ENCODE data around the gene PLXNA2. TPM values are rescaled to one million over a fixed set of nuclear protein-coding genes. Genes with fewer than 3 reads are reported as not detected.

Gene PLXNA2
- total and polyA plus RNA-seq, 2 of the 4 experiments (the other 2 are of a cell fraction), result 0.72 to 1.1 TPM

- TF ChIP-seq CTCF (conservative IDR thresholded peaks at IDR 0.05; ENCODE audit: low read depth, low read length) (no peak), SMC3 (IDR thresholded peaks at IDR 0.05; ENCODE audit: low read depth, low read length) (no peak), CHD1 (IDR thresholded peaks at IDR 0.05; ENCODE audit: low read depth, low read length) (no peak)
Measured at GRCh38 chr1:208157769-208158168, 86.4 kb downstream of the PLXNA2 start (continued).

- TF ChIP-seq FOS (IDR thresholded peaks at IDR 0.05; ENCODE audit: low read depth, low read length) (no peak), MAZ (IDR thresholded peaks at IDR 0.05; ENCODE audit: borderline replicate concordance, low read depth, low read length) (no peak), CTCF (conservative IDR thresholded peaks at IDR 0.05; ENCODE audit: low read depth, low read length) (no peak), MXI1 (IDR thresholded peaks at IDR 0.05; ENCODE audit: borderline replicate concordance, low read depth, low read length) (no peak), ELK1 (IDR thresholded peaks at IDR 0.05; ENCODE audit: borderline replicate concordance, low read depth, low read length) (no peak), CHD1 (IDR thresholded peaks at IDR 0.05; ENCODE audit: low read depth, low read length) (no peak), RCOR1 (IDR thresholded peaks at IDR 0.05; ENCODE audit: insufficient replicate concordance, low read length) (no peak), RAD21 (IDR thresholded peaks at IDR 0.05; ENCODE audit: low read length) (no peak)
- dilution Hi-C loops (cut with HindIII; ENCODE audit: low sequenced_read_pairs, unreplicated experiment), result no loop called here
- POLR2A ChIA-PET (ENCODE audit: unreplicated experiment), result interaction anchor here (0.5 kb wide), 1 partner anchor 32 kb away, joined by 3 read pairs; no protein-coding TSS in a partner anchor
- no peak overlapping the region for H3K9ac ChIP-seq (ENCODE audit: low read depth, low read length)
- intact Hi-C loops (cut with micrococcal nuclease), result no loop called here
- in situ Hi-C loops (cut with MboI; ENCODE audit: low sequenced_read_pairs), result no loop called here
- H4K91ac ChIP-seq (ENCODE audit: insufficient read depth, low read depth, low read length), result no peak overlapping the region
- no peak overlapping the region for H3K4me3 ChIP-seq (ENCODE audit: insufficient read depth, low read depth, low read length)
- peaks cover 10% of the 10 kb centered on the region for H3K4me1 ChIP-seq (ENCODE audit: control insufficient read depth, insufficient read depth, low read length)
- H3K14ac ChIP-seq (replicated peaks; ENCODE audit: low read depth, low read length), result no peak overlapping the region
- BruUV-seq (replicated peaks), result no TSS peak
- no peak overlapping the region for H3K23ac ChIP-seq (ENCODE audit: low read depth, low read length)
- WGBS, 2 experiments (ENCODE audit: extremely low coverage in 2 of 2, insufficient read length in 1 of 2), result no CpG with 5 or more reads among the region's 2 CpGs
- H2BK120ac ChIP-seq (ENCODE audit: low read depth, low read length), result no peak overlapping the region
- H2AK5ac ChIP-seq (ENCODE audit: low read depth, low read length), result no peak overlapping the region
- CTCF ChIA-PET, result no interaction called here
- H4K8ac ChIP-seq (ENCODE audit: low read depth in 2 of 2, low read length in 2 of 2), result no peak overlapping the region
- no peak overlapping the region for H3K4ac ChIP-seq (ENCODE audit: low read depth, low read length)
- no peak overlapping the region for H3K56ac ChIP-seq (ENCODE audit: extremely low read depth, insufficient read depth, low read length)
- no peak overlapping the region for H2BK15ac ChIP-seq (ENCODE audit: low read depth, low read length)
- DNase-seq (no peak), ATAC-seq (ENCODE audit: low read depth) (no peak)
- H3K9me3 ChIP-seq (ENCODE audit: control insufficient read depth, insufficient read depth, low read length), result no peaks in the 10 kb centered on the region
- H3K79me1 ChIP-seq (ENCODE audit: low read depth in 1 of 2, low read length in 2 of 2), result 0 out of 4 replicates have a peak, but pooled peaks cover 0 to 4% of the 10 kb centered on the region in 2 experiments
- peaks cover 10% of the 10 kb centered on the region for H3K9me1 ChIP-seq (ENCODE audit: insufficient read depth, low read length)
- no peaks in the 10 kb centered on the region for H3K27me3 ChIP-seq (ENCODE audit: control insufficient read depth, insufficient read depth, low read length)
- H4K5ac ChIP-seq (ENCODE audit: low read depth, low read length), result no peak overlapping the region
- H2BK20ac ChIP-seq (ENCODE audit: low read depth, low read length), result no peak overlapping the region
- no peak overlapping the region for H2BK5ac ChIP-seq (ENCODE audit: low read depth, low read length, poor library complexity, severe bottlenecking)
- H3K4me2 ChIP-seq (ENCODE audit: low read depth, low read length), result no peak overlapping the region
- H4K20me1 ChIP-seq (ENCODE audit: insufficient read depth, low read length), result no peaks in the 10 kb centered on the region
- no peak overlapping the region for H3K27ac ChIP-seq (ENCODE audit: insufficient read depth, low read length)
- no peak overlapping the region for H2AK9ac ChIP-seq (replicated peaks; ENCODE audit: low read depth, low read length, poor library complexity)
- no peak overlapping the region for H3K18ac ChIP-seq (ENCODE audit: low read depth, low read length)
- no peaks in the 10 kb centered on the region for H3K36me3 ChIP-seq (ENCODE audit: control insufficient read depth, insufficient read depth, low read length)
- no peak overlapping the region for H2AFZ ChIP-seq (replicated peaks; ENCODE audit: low read length, poor library complexity)
Measured at GRCh38 chr1:208156741-208157140, 87.4 kb downstream of the PLXNA2 start.
